ENCODE results near the gene CLPTM1. TPM values are rescaled to one million over a fixed set of nuclear protein-coding genes. Genes with fewer than 3 reads are reported as not detected.
A peak's percentile ranks its signal among the peaks of the same experiment; 100 is the strongest.

The CLPTM1 gene
- total and polyA plus RNA-seq, 9 of the 15 experiments (the other 6 are each of a cell fraction or from before 2014, with no cell fraction given), result 0.37 to 96.0 (median 27.5) TPM

DNA sequence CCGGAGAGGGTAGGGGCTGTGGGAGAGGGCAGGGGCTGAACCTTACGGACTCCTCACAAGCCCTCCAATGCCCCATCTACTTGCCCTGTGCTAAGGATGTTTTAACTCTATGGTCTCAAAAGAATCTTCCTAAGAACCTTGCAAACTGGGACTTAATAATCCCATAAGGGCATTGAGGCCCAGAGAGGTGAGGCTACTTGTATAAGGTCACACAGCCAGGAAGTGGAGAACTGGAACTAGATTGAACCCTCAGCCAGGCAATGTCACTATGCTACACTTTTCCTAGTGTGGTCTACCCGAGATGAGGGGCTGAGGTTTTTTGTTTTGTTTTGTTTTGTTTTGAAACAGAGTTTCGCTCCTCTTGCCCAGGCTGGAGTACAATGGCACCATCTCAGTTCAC, 23.6 kb upstream of the CLPTM1 start:
- Histone ChIP-seq H4K20me1 (replicated peaks; ENCODE audit: control insufficient read depth, insufficient read depth, low read length) (no peaks in the 10 kb centered on the region), H3K36me3 (ENCODE audit: control insufficient read depth, insufficient read depth, low read length) (no peaks in the 10 kb centered on the region), H3K4me3 (no peak overlapping the region), H3K9ac (ENCODE audit: insufficient read depth in 1 of 2, low read depth in 2 of 2, low read length in 2 of 2) (no peak overlapping the region), H3K4me2 (ENCODE audit: insufficient read depth, low read length) (no peak overlapping the region), H3K9me3 (replicated peaks; ENCODE audit: control insufficient read depth, insufficient read depth, low read depth, low read length) (no peaks in the 10 kb centered on the region), H3K9me1 (ENCODE audit: control insufficient read depth, insufficient read depth, low read length) (no peaks in the 10 kb centered on the region), H3K4me1 (replicated peaks in 1 of 2; ENCODE audit: control insufficient read depth in 2 of 2, insufficient read depth in 2 of 2, low read length in 2 of 2) (peaks cover 6 to 18% of the 10 kb centered on the region in 2 experiments), H3K27ac (ENCODE audit: extremely low read depth, low read depth, low read length) (no peak overlapping the region), H3K79me2 (ENCODE audit: control insufficient read depth, insufficient read depth, low read length) (no peaks in the 10 kb centered on the region), H2AFZ (ENCODE audit: low read depth, low read length) (no peak overlapping the region), H3K27me3 (ENCODE audit: control insufficient read depth in 2 of 2, insufficient read depth in 2 of 2, low read length in 2 of 2) (no peaks in the 10 kb centered on the region)
- no peak for ATAC-seq
- no peak for DNase-seq (ENCODE audit: extremely low read depth in 1 of 4, low spot score in 3 of 4)
- WGBS (ENCODE audit: insufficient coverage, low coverage, missing lambda C conversion rate), result 68% methylated on average over 4 of the region's 4 CpGs
- FAIRE-seq, result no peak
- no TSS peak for BruUV-seq (replicated peaks)
- intact Hi-C loops (cut with micrococcal nuclease), result no loop called here
- POLR2A ChIA-PET, result interaction anchor here (0.9 kb wide), 1 partner anchor 23 kb away, joined by 4 read pairs; no protein-coding TSS in a partner anchor
- CTCF ChIA-PET (ENCODE audit: low intra/inter-chr PET ratio), result no interaction called here
- in situ Hi-C loops (cut with MboI), result no loop called here
- TF ChIP-seq LEF1 (IDR thresholded peaks at IDR 0.05) (no peak), ZFP36 (IDR thresholded peaks at IDR 0.05; ENCODE audit: low read depth, low read length, partially characterized antibody) (peak; percentile 65), CBX2 (IDR thresholded peaks at IDR 0.05; ENCODE audit: insufficient read depth, low read length, poor library complexity, severe bottlenecking) (no peak), ZNF324 (CRISPR knock-in tag; IDR thresholded peaks at IDR 0.05) (no peak), NCOA6 (IDR thresholded peaks at IDR 0.05) (no peak), ZFX (CRISPR knock-in tag; IDR thresholded peaks at IDR 0.05) (no peak), ZEB2 (IDR thresholded peaks at IDR 0.05) (no peak), RUNX1 (IDR thresholded peaks at IDR 0.05; ENCODE audit: low read depth) (no peak), ZNF217 (CRISPR knock-in tag; IDR thresholded peaks at IDR 0.05) (no peak), CEBPB (tag; IDR thresholded peaks at IDR 0.05) (no peak), GTF2E2 (tag; IDR thresholded peaks at IDR 0.05) (no peak), TAF9B (IDR thresholded peaks at IDR 0.05; ENCODE audit: partially characterized antibody) (no peak), KDM1A (IDR thresholded peaks at IDR 0.05) (peak in 1 of 2 experiments; percentile 28; a peak in 1 of 4 replicates), U2AF2 (optimal IDR thresholded peaks at IDR 0.05; ENCODE audit: low read depth, low read length) (no peak), CXXC5 (CRISPR knock-in tag; IDR thresholded peaks at IDR 0.05) (no peak), MCM2 (IDR thresholded peaks at IDR 0.05; ENCODE audit: low read depth) (no peak)
- TF ChIP-seq, protein P1, sequence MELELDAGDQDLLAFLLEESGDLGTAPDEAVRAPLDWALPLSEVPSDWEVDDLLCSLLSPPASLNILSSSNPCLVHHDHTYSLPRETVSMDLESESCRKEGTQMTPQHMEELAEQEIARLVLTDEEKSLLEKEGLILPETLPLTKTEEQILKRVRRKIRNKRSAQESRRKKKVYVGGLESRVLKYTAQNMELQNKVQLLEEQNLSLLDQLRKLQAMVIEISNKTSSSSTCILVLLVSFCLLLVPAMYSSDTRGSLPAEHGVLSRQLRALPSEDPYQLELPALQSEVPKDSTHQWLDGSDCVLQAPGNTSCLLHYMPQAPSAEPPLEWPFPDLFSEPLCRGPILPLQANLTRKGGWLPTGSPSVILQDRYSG (tag; conservative IDR thresholded peaks at IDR 0.05; ENCODE audit: low read depth), result no peak
- TF ChIP-seq, protein P2, sequence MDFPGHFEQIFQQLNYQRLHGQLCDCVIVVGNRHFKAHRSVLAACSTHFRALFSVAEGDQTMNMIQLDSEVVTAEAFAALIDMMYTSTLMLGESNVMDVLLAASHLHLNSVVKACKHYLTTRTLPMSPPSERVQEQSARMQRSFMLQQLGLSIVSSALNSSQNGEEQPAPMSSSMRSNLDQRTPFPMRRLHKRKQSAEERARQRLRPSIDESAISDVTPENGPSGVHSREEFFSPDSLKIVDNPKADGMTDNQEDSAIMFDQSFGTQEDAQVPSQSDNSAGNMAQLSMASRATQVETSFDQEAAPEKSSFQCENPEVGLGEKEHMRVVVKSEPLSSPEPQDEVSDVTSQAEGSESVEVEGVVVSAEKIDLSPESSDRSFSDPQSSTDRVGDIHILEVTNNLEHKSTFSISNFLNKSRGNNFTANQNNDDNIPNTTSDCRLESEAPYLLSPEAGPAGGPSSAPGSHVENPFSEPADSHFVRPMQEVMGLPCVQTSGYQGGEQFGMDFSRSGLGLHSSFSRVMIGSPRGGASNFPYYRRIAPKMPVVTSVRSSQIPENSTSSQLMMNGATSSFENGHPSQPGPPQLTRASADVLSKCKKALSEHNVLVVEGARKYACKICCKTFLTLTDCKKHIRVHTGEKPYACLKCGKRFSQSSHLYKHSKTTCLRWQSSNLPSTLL (IDR thresholded peaks at IDR 0.05), result no peak
- TF ChIP-seq, protein P3, sequence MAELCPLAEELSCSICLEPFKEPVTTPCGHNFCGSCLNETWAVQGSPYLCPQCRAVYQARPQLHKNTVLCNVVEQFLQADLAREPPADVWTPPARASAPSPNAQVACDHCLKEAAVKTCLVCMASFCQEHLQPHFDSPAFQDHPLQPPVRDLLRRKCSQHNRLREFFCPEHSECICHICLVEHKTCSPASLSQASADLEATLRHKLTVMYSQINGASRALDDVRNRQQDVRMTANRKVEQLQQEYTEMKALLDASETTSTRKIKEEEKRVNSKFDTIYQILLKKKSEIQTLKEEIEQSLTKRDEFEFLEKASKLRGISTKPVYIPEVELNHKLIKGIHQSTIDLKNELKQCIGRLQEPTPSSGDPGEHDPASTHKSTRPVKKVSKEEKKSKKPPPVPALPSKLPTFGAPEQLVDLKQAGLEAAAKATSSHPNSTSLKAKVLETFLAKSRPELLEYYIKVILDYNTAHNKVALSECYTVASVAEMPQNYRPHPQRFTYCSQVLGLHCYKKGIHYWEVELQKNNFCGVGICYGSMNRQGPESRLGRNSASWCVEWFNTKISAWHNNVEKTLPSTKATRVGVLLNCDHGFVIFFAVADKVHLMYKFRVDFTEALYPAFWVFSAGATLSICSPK (IDR thresholded peaks at IDR 0.05; ENCODE audit: borderline replicate concordance), result no peak
- TF ChIP-seq, protein P4, sequence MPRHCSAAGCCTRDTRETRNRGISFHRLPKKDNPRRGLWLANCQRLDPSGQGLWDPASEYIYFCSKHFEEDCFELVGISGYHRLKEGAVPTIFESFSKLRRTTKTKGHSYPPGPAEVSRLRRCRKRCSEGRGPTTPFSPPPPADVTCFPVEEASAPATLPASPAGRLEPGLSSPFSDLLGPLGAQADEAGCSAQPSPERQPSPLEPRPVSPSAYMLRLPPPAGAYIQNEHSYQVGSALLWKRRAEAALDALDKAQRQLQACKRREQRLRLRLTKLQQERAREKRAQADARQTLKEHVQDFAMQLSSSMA (CRISPR knock-in tag; IDR thresholded peaks at IDR 0.05), result no peak

Data from K562 (cell line).